H54 (cell line): ENCODE results near the gene NXT2.

Source experiments
- DNase-seq: peaks from one replicate; pipeline ENCODE4 v3.0.0; 2011; ENCODE audit warnings: low spot score, mixed read lengths; ENCODE audit not compliant: insufficient read length
- FAIRE-seq: peaks from 3 replicates; lab custom pipeline; 2011; peaks lifted over from hg19 to GRCh38; lab: Jason Lieb, UNC
- POLR2A ChIP-seq: IDR thresholded peaks from 2 replicates; pipeline ENCODE4 v1.6.1; 2011; ENCODE audit warnings: low read depth, mild to moderate bottlenecking, low read length

The NXT2 gene

GRCh38 chrX:109577055-109577454 lies 40.4 kb downstream of the NXT2 start:
- DNase-seq (no peak), FAIRE-seq (no peak)
- no peak for TF ChIP-seq POLR2A

GRCh38 chrX:109578916-109579315 lies 42.3 kb downstream of the NXT2 start:
- FAIRE-seq (no peak), DNase-seq (no peak)
- no peak for TF ChIP-seq POLR2A

GRCh38 chrX:109585488-109585887 lies 48.8 kb downstream of the NXT2 start:
- FAIRE-seq (no peak), DNase-seq (no peak)
- TF ChIP-seq POLR2A = no peak

- DNase-seq (no peak), FAIRE-seq (no peak)
- TF ChIP-seq POLR2A = no peak
These were observed 53.5 kb downstream of the NXT2 start for GRCh38 chrX:109590176-109590575.
